GM12891 (cell line): ENCODE measurements around the gene ZNF584.

Experiments used
- POLR2A ChIP-seq: IDR thresholded peaks from 2 replicates; pipeline ENCODE4 v1.6.1; 2011; ENCODE audit warnings: low read depth, low read length, control low read depth
- POLR2AphosphoS5 ChIP-seq: IDR thresholded peaks from 2 replicates; pipeline ENCODE4 v1.6.1; 2011; ENCODE audit warnings: low read depth, low read length, control low read depth

GRCh38 chr19:58367698-58368454 is 40.6 kb upstream of the ZNF584 start:
- no peak for TF ChIP-seq POLR2AphosphoS5
- no peak for TF ChIP-seq POLR2A
